ENCODE measurements around the gene KRT16.

DNA sequence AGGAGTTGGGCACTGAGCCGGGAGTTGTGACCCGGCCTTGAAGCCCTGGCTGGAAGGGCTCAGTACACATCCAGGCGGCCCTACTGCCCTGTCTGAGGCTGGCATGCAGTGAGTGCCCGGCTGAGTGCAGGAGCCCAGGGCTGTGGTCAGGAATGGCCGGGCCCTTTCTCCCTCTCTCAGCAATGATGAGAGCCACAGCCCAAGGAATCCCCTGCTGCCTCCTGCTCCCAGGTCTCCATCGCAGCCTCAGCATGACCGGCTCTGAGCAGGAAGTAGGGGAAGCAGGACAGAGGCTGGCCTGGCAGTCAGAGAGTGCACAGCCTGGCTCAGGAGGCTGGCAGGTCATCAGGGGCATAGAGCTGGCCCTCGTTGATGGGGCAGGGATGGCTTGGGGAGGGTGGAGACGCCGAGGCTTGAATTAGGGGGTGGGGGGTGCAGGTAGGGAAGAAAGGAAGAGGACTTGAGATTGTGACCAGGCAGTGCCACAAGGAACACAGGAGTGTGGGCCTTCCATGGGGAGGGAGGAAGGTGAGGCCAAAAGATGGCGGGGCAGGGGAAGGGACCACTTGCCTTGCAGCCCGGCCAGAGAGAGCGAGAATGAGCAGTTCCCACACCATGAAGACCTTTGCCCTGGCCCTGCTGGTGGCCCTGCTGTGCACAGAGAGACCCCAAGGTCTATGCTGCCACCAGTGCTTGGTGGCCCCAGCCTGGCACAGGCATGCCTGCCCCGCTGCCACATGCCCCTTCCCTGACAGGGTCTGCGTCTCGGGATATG, 43.9 kb upstream of the KRT16 start:
- TF ChIP-seq POLR2A (IDR thresholded peaks at IDR 0.05; ENCODE audit: low read length): no peak
- TF ChIP-seq GATA1 (IDR thresholded peaks at IDR 0.05; ENCODE audit: low read depth, low read length): no peak

All from erythroblast (primary cell).